ENCODE measurements around the gene FKBP5.

GRCh38 chr6:35532126-35532525, 156.6 kb downstream of the FKBP5 start:
- TF ChIP-seq CTCF (IDR thresholded peaks at IDR 0.05) (no peak), EZH2 (IDR thresholded peaks at IDR 0.05; ENCODE audit: borderline replicate concordance, insufficient read depth, low read depth, low read length, poor library complexity, severe bottlenecking) (no peak)

Measured in B cell (primary cell).